Body of pancreas (tissue), 4 donors: ENCODE data around the gene ARHGAP42. TPM values are rescaled to one million over a fixed set of nuclear protein-coding genes. Genes with fewer than 3 reads are reported as not detected.

Experiments used
- ATAC-seq: fragments of 150-250 bp; one replicate; pipeline ENCODE4 v1.9.1; 2016
- DNase-seq, 4 donors: peaks; one replicate each; pipeline ENCODE4 v3.0.0-alpha.2; 2019
- H3K27ac ChIP-seq, 4 donors: fragments of 200-600 bp; sonication (generic); 1 replicate in 3 of 4; 2 replicates in 1 of 4; pipeline versions ENCODE4 v1.5.1 to v1.6.1; 2016 to 2019; ENCODE audit warnings: mild to moderate bottlenecking in 1 of 4, mixed read lengths in 1 of 4, moderate library complexity in 1 of 4
- H3K27me3 ChIP-seq, 2 donors: fragments of 200-600 bp; sonication (generic); one replicate each; pipeline ENCODE4 v1.6.0; 2016; ENCODE audit warnings: mild to moderate bottlenecking in 1 of 2
- H3K36me3 ChIP-seq, 2 donors: fragments of 200-600 bp; sonication (generic); replicated peaks in 1 of 2; 2 replicates each; pipeline ENCODE4 v1.5.1; 2016; ENCODE audit warnings: low read depth in 2 of 2; ENCODE audit not compliant: insufficient read depth in 1 of 2
- H3K4me1 ChIP-seq: fragments of 200-600 bp; sonication (generic); one replicate; pipeline ENCODE4 v1.6.0; 2016
- H3K4me3 ChIP-seq, 2 donors: fragments of 200-600 bp; sonication (generic); 1 replicate in 1 of 2; 2 replicates in 1 of 2; pipeline ENCODE4 v1.5.1; 2016 to 2019
- H3K9me3 ChIP-seq, 3 donors: fragments of 200-600 bp; sonication (generic); 1 replicate in 2 of 3; 2 replicates in 1 of 3; pipeline ENCODE4 v1.5.1; 2016
- CTCF ChIP-seq, 7 experiments: fragments of 450-650 bp in 4 of 7; fragments of 200-600 bp in 3 of 7; sonication (generic) in 3 of 7; IDR thresholded peaks; one replicate each; pipeline ENCODE4 v1.5.1; 2016 to 2019; ENCODE audit warnings: antibody characterized with exemption in 7 of 7
- POLR2A ChIP-seq, 3 donors: fragments of 450-650 bp; IDR thresholded peaks; one replicate each; pipeline ENCODE4 v1.6.1; 2016; ENCODE audit warnings: antibody characterized with exemption in 3 of 3, mild to moderate bottlenecking in 2 of 3
- WGBS, 2 donors: methylation state at CpG; one replicate each; pipeline ENCODE4 v1.1.5; 2017; 5-methylcytosine and 5-hydroxymethylcytosine counted together
- intact Hi-C: fragments of 100-400 bp; cut with DNase I; formaldehyde crosslinking; loops from one replicate; pipeline ENCODE4 v1.15.1; 2023
- total RNA-seq, 2 donors: library from RNA; depleted of rRNA; stranded (reverse); fragments of >200 nt; gene quantifications; one replicate each; pipeline ENCODE4 v1.1.0, GENCODE V29; 2016

The ARHGAP42 gene
- total RNA-seq, 2 donors from 2014 or later, result 3.6 to 4.7 TPM

GRCh38 chr11:100816823-100817222 lies 129.7 kb downstream of the ARHGAP42 start:
- H3K36me3 ChIP-seq, result no peaks in the 10 kb centered on the region
- no peaks in the 10 kb centered on the region for H3K27me3 ChIP-seq
- no peak for ATAC-seq
- H3K4me1 ChIP-seq, result no peaks in the 10 kb centered on the region
- no peak overlapping the region for H3K27ac ChIP-seq
- TF ChIP-seq CTCF (IDR thresholded peaks at IDR 0.05) (no peak), POLR2A (IDR thresholded peaks at IDR 0.05) (no peak)
- WGBS, 2 donors, result 77 to 87% methylated on average over 2 of the region's 2 CpGs
- intact Hi-C loops, result no loop called here
- no peak overlapping the region for H3K4me3 ChIP-seq
- no peaks in the 10 kb centered on the region for H3K9me3 ChIP-seq
- no peak for DNase-seq

GRCh38 chr11:100817620-100818019 lies 130.5 kb downstream of the ARHGAP42 start:
- intact Hi-C loops, result no loop called here
- no peak for TF ChIP-seq CTCF (IDR thresholded peaks at IDR 0.05)
- TF ChIP-seq POLR2A (IDR thresholded peaks at IDR 0.05), result no peak
- Histone ChIP-seq H3K4me3 (no peak overlapping the region), H3K4me1 (no peaks in the 10 kb centered on the region), H3K27ac (no peak overlapping the region), H3K27me3 (no peaks in the 10 kb centered on the region), H3K9me3 (no peaks in the 10 kb centered on the region), H3K36me3 (no peaks in the 10 kb centered on the region)
- WGBS, 2 donors, result 85% methylated on average over 2 of the region's 2 CpGs
- DNase-seq (no peak), ATAC-seq (no peak)

- TF ChIP-seq POLR2A (IDR thresholded peaks at IDR 0.05) (no peak), CTCF (IDR thresholded peaks at IDR 0.05) (no peak)
- ATAC-seq (no peak), DNase-seq (no peak)
- H3K27ac ChIP-seq, result no peak overlapping the region
- H3K9me3 ChIP-seq, result no peaks in the 10 kb centered on the region
- WGBS, 2 donors, result 79 to 87% methylated on average over 4 of the region's 4 CpGs
- H3K36me3 ChIP-seq, result no peaks in the 10 kb centered on the region
- H3K4me3 ChIP-seq, result no peak overlapping the region
- no peaks in the 10 kb centered on the region for H3K27me3 ChIP-seq
- intact Hi-C loops, result no loop called here
- H3K4me1 ChIP-seq, result no peaks in the 10 kb centered on the region
Observed at GRCh38 chr11:100820621-100821020, 133.5 kb downstream of the ARHGAP42 start.

GRCh38 chr11:100821198-100821597 lies 134.1 kb downstream of the ARHGAP42 start:
- Histone ChIP-seq H3K4me1 (no peaks in the 10 kb centered on the region), H3K4me3 (no peak overlapping the region), H3K36me3 (no peaks in the 10 kb centered on the region), H3K27ac (no peak overlapping the region), H3K9me3 (no peaks in the 10 kb centered on the region), H3K27me3 (no peaks in the 10 kb centered on the region)
- ATAC-seq (no peak), DNase-seq (no peak)
- TF ChIP-seq CTCF (IDR thresholded peaks at IDR 0.05), result no peak
- no peak for TF ChIP-seq POLR2A (IDR thresholded peaks at IDR 0.05)
- intact Hi-C loops, result no loop called here
- WGBS, 2 donors, result 50 to 66% methylated on average over 2 of the region's 2 CpGs

GRCh38 chr11:100823360-100823759 lies 136.3 kb downstream of the ARHGAP42 start:
- TF ChIP-seq POLR2A (IDR thresholded peaks at IDR 0.05) (no peak), CTCF (IDR thresholded peaks at IDR 0.05) (no peak)
- 26 to 35% methylated on average over 1 of the region's 1 CpG for WGBS, 2 donors

More at GRCh38 chr11:100823360-100823759, 136.3 kb downstream of the ARHGAP42 start:
- intact Hi-C loops, result no loop called here
- H3K9me3 ChIP-seq, result no peaks in the 10 kb centered on the region
- no peak for ATAC-seq
- no peak for DNase-seq
- no peak overlapping the region for H3K27ac ChIP-seq
- no peaks in the 10 kb centered on the region for H3K4me1 ChIP-seq
- no peak overlapping the region for H3K4me3 ChIP-seq
- H3K36me3 ChIP-seq, result no peaks in the 10 kb centered on the region
- H3K27me3 ChIP-seq, result no peaks in the 10 kb centered on the region
